LoVo (cell line): ENCODE data around the gene SUN2.
"Not testable (repeated sequence)": the region's sequence is repeated elsewhere in the genome, so short reads cannot be mapped to it uniquely, and the experiment has no call there.

Experiments used
- DNase-seq: peaks from one replicate; pipeline ENCODE4 v3.0.0-alpha.2; 2016; ENCODE audit warnings: low spot score

The SUN2 gene

GRCh38 chr22:38755911-38756532, at the start of gene SUN2:
Gene SUN2 (minus strand): TSS chr22:38755998. CDS start chr22:38752628, 3,370 bp downstream.
- DNase-seq, result peak; percentile 85

GRCh38 chr22:38805041-38805593, 49.3 kb upstream of the SUN2 start:
- not testable (repeated sequence) for DNase-seq

GRCh38 chr22:38802671-38803121, 46.9 kb upstream of the SUN2 start:
- peak; percentile 82 for DNase-seq

GRCh38 chr22:38799265-38800002, 43.6 kb upstream of the SUN2 start:
- DNase-seq, result no peak

- no peak for DNase-seq
Measured at GRCh38 chr22:38798496-38798895, 42.7 kb upstream of the SUN2 start.

- DNase-seq, result no peak
Measured at GRCh38 chr22:38796262-38796957, 40.6 kb upstream of the SUN2 start.

GRCh38 chr22:38795569-38795968, 39.8 kb upstream of the SUN2 start:
- DNase-seq, result no peak

GRCh38 chr22:38793721-38794466, 38.1 kb upstream of the SUN2 start, which contains the start of gene DNAL4:
Gene DNAL4 (minus strand): TSS chr22:38794143. CDS start chr22:38782731, 11,412 bp downstream.
- peak; percentile 95 for DNase-seq

GRCh38 chr22:38793317-38793716, 37.5 kb upstream of the SUN2 start:
- no peak for DNase-seq

GRCh38 chr22:38792833-38793232, 37.0 kb upstream of the SUN2 start:
- no peak for DNase-seq

GRCh38 chr22:38789606-38790005, 33.8 kb upstream of the SUN2 start:
- DNase-seq, result no peak

GRCh38 chr22:38788846-38789245, 33.0 kb upstream of the SUN2 start:
- DNase-seq, result no peak

- no peak for DNase-seq
Measured at GRCh38 chr22:38788021-38788816, 32.4 kb upstream of the SUN2 start.

- DNase-seq, result no peak
Measured at GRCh38 chr22:38786631-38787030, 30.8 kb upstream of the SUN2 start.

GRCh38 chr22:38784856-38785255, 29.1 kb upstream of the SUN2 start:
- no peak for DNase-seq

GRCh38 chr22:38784035-38784434, 28.2 kb upstream of the SUN2 start:
- no peak for DNase-seq

- no peak for DNase-seq
Measured at GRCh38 chr22:38783095-38783615, 27.4 kb upstream of the SUN2 start.

- DNase-seq, result no peak
Measured at GRCh38 chr22:38782402-38783094, 26.8 kb upstream of the SUN2 start.

- DNase-seq, result no peak
Measured at GRCh38 chr22:38781033-38781432, 25.2 kb upstream of the SUN2 start.

GRCh38 chr22:38777087-38777671, 21.4 kb upstream of the SUN2 start:
- no peak for DNase-seq
